Measurements from ENCODE around the gene SRGAP2B.
"Not testable (repeated sequence)": the region's sequence is repeated elsewhere in the genome, so short reads cannot be mapped to it uniquely, and the experiment has no call there.

SRGAP2B gene

GRCh38 chr1:145082483-145083255 is 12.5 kb downstream of the SRGAP2B start:
- not testable (repeated sequence) for DNase-seq

DNA sequence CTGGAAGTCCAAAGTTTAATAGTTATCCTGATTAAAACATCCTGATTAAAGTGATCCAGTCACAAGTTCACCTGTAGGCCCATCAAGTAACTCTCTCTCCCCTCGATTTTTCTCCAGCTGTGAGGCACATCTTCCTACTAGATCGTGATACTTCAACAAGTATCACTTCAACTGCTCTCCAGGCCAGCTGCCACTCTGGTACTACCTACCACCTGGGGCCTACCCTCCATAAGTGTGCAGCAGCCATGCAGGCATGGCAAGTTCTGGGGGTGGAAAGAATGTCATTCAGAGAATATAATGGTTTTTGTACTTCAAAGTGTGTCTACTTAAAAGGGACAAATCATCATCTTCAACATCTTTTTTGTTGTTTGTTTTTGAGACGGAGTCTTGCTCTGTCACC is 14.9 kb downstream of the SRGAP2B start:
- DNase-seq = not testable (repeated sequence)

- not testable (repeated sequence) for DNase-seq
Measured at GRCh38 chr1:145079737-145080136, 15.4 kb downstream of the SRGAP2B start.

GRCh38 chr1:145078787-145079370 is 16.2 kb downstream of the SRGAP2B start:
- DNase-seq = not testable (repeated sequence)

DNA sequence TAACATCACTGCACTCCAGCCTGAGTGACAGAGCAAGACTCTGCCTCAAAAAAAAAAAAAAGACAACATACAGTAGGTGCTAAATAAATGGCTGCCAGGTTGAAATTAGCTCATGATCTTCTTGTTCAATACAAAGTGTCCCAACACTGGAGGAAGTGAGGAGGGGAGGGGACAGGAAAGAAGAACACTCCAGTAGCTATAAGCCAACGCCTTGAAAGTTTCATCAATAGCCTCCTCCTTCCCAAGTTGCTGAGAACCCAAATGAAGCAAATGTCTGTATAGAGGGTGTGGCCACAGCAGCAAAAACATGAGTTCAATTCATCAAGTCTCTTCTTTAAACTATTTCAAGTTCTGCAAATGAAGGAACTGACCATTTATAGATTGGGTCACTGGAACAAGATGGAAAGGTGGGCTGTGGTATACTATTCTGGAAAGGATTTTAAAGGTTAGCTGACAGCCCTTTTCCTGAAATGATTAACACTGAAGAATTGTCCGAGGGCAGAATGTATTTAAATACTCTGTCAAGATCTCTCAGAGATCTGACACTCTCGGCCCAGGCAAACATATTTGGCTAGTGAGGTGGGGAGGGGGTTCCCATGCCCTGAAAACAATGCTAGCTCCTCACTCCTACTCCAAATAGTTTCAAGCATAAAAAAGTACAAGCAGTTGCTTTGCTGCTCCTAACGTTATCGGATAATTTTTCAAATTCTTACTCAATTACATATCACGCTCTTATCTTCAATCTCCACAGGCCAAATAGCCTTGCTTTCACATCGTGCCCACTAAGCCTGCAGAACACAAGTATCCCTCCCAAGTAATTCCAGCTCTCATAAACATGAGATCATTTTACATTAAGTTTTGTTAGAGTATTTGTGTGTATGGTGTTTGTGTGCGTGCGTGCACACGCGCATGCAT is 17.0 kb downstream of the SRGAP2B start:
- DNase-seq = not testable (repeated sequence)

- not testable (repeated sequence) for DNase-seq
Measured at GRCh38 chr1:145076877-145077276, 18.3 kb downstream of the SRGAP2B start.

DNA sequence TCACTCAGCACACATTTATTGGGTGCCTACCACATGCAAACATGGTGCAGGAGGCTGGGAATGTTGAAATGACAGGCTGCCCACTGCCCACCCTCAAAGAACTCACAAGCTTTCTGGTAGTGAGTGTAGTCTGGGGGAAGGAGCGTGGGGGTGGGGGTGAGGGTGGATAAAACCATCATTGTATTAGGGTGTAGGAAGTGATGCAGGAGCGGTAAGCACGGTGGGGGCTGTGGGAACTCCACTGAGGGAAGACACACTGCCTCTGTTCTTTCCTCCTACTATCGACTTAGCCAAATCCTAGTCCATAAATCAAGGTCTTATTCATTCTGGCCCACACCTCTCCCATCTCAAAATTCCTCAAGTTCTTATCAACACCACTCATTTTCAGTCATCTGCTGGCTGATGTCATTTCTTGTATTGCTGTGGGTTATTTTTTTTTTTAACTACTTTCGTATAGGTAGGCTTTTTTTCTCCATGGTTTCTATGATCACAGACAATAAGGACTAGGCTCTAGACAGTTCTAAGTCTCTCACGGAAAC is 21.0 kb downstream of the SRGAP2B start:
- not testable (repeated sequence) for DNase-seq

- DNase-seq = not testable (repeated sequence)
Measured at GRCh38 chr1:145071569-145071968, 23.6 kb downstream of the SRGAP2B start.

DNA sequence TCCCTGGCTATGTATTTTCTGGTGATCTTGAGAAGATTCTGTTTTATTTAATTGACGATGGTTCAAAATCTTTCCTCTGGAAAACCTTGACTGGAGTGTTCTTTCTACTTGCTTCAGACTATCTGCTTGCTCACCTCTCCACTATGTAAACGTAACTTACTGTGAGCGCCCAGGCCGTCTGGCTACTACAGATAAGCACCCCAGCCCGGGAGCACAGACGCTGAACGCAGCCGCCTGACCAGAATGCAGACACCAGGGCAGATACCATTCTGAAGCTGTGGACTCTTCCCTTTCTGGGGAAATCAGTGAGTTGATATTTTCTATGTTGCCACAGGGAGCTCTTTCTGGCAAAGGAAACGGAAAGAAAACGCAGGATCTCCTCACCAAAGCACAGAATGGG is 28.6 kb downstream of the SRGAP2B start:
- DNase-seq = not testable (repeated sequence)

- DNase-seq = not testable (repeated sequence)
Measured at GRCh38 chr1:145065194-145065826, 29.8 kb downstream of the SRGAP2B start.

DNA sequence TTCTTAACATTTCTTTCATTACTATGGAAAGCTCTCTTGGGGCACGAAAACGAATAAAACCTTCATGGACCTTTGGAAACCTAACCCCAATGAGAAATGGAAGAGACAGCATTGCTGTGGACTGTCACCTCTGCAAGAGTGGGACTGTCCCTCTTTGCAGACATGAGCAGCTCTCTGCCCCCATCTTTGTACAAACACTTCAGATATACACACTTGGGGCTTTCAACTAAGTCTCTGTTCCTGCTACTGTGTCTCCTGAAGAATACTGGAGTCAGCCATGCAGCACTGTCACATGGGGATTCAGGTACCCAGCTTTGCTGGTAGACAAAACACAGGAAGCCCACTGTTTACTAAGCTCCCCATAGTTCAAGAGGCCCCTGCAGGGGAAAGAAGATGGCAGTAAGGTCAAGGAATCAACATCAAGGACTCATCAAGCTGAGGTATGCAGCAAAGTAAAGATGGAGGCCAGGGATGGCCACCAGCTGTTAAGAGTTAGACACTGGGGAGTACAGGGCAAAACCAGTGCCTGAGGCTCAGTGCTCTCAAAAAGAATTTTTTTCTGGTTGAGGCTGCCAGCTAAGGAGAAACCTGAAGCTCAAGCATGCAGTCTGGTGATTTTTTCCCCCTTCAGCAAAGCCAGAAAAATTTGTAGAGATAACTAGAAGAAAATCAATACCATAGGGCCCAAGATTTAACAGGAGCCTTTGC is 31.0 kb downstream of the SRGAP2B start:
- DNase-seq = not testable (repeated sequence)

DNA sequence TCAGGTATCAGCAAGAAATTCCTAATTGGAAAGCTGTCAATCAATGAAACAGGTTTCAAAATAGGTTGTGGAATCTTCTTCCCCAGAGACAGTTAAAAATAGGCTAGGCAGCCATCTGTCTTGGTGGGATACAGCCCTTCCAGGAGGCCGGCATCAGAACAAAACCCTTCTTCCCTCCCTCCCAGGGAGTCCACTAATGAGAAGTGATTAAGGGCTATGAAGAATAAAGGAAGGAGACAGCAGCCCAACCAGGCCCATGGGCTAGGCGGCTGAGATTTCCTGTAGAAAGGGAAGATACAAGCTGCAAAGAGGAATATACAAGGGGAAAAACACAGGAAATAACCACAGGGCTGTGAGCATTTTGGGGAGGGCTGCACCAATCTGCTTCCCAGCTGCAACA is 31.8 kb downstream of the SRGAP2B start:
- DNase-seq = not testable (repeated sequence)

DNA sequence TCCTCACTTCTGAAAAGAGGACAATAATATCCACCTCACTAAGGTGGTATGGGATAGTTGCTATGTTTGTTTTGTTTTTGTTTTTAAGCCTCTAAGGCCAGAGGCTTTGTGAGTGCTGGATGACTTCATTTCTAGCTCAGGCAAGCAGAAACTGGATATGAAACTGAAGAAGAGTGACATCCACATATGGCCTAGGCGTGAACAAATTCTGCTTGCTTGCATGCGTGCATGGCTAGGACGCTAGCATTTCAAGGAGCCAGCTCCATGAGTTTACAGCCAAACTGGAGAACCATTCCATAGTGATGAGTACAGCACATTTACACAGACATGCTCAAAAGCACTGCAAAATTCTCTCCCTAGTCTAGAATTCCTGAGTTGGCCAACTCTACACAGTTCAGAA is 36.9 kb downstream of the SRGAP2B start:
- not testable (repeated sequence) for DNase-seq

GRCh38 chr1:145055217-145055760 is 39.8 kb downstream of the SRGAP2B start:
- not testable (repeated sequence) for DNase-seq

DNA sequence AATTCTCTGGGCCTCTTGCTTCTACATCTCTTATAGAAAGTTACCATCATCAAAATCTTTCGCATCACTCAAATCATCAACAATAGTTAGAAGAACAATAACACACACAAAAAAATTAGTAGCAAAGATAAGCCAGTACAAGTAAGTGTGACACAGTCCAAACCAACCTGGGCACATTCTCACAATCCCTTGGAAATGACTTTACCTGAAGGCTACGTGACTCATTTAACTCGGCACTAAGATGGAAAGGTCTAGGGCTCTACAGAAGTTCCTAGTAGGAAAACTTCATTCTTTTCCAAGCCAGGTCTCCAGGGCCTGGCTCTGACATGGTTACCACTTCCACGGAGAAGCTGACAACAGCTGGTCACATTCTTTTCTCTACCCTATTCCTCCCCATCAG is 41.7 kb downstream of the SRGAP2B start:
- DNase-seq = not testable (repeated sequence)

DNA sequence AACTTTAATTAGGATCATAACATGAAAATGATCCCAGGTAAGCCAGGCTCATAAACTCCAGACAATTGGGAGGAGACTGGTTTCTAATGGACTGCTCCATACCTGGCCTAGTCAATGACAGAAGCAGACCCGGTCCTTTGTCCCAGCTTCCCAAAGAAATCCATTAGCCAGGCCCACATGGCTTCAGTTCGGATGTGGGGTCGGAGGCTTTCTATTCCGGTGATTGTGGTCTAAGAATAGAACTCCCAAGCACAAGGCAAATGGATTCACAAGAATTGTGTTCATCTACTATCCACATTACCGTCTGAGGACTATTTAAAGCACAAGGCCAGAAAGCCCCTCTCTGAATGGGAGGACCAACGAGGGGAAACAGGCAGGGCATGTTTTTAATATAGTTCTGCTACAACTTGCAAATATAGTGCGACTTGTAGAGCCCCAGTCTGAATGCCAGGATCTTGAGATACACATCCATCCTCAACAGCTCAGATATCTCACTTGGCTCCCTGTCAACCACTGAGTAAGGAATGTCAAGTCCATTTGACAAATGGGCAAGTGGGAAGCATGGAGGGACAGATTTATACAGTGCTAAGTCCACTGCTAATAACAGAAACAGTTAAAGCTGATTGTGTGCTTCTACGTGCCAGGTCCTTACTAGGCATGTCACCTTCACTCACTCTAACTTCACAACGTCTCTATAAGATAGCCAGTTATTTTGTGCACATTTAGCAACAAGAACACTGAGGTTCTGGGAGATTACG is 42.9 kb downstream of the SRGAP2B start:
- not testable (repeated sequence) for DNase-seq

DNA sequence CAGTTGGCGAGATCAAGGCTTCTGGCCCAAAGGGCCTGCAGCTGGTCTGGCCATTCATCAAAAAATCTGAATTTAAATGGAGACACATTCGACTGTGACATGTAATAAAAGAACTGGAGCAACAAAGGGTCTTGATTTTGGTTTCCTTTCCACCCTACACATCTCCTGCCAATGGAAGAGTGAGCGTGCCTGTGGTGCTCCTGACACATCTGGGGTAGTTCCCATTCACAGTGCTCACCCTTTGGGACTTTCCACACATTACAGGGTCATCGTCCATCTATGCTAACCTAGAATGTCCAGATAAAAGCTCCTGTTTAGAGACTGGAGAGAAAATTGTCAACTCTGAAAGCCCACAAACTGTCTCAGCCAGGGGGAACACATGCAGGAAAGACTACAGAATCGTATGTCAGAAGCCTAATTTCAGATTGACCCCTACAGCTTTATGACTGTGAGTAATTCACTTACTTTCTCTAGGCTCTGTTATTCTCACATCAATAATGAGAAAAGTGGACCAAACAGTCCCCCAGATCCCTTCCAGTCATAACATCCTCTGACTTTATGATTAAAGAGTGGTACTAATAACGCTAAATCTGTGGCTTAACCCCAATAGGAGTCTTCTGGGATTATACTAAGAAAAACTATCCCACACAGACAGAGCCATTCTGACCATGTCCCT is 46.8 kb downstream of the SRGAP2B start:
- DNase-seq = not testable (repeated sequence)

GRCh38 chr1:145047553-145047952 is 47.6 kb downstream of the SRGAP2B start:
- DNase-seq = not testable (repeated sequence)

- DNase-seq = not testable (repeated sequence)
Measured at GRCh38 chr1:145045571-145046273, 49.4 kb downstream of the SRGAP2B start.
